Measurements from ENCODE around the gene LYST. TPM values are rescaled to one million over a fixed set of nuclear protein-coding genes. Genes with fewer than 3 reads are reported as not detected.

Gene LYST
- total and polyA plus RNA-seq, 2 of the 8 experiments (the other 6 are each of a cell fraction or from before 2014, with no cell fraction given) = 0.29 to 0.58 TPM

- H3K27ac ChIP-seq (ENCODE audit: low read depth, low read length) = no peak overlapping the region
- CTCF ChIA-PET (ENCODE audit: partially characterized antibody) = interaction anchor here (1.2 kb wide), 1 partner anchor 70 kb away, joined by 4 read pairs; no protein-coding TSS in a partner anchor
Observed at GRCh38 chr1:235901461-235901860, 34.8 kb upstream of the LYST start.

More at GRCh38 chr1:235901461-235901860, 34.8 kb upstream of the LYST start:
- Histone ChIP-seq H2BK12ac (ENCODE audit: low read depth, low read length) (no peak overlapping the region), H3K9me3 (ENCODE audit: insufficient read depth in 2 of 2, low read depth in 1 of 2, low read length in 1 of 2) (no peaks in the 10 kb centered on the region), H2BK15ac (ENCODE audit: low read length) (no peak overlapping the region), H3K23me2 (ENCODE audit: low read depth, low read length) (no peaks in the 10 kb centered on the region; the same call in 1 of the 2 replicates), H3K79me1 (ENCODE audit: low read depth, low read length) (no peaks in the 10 kb centered on the region), H3K9ac (replicated peaks in 1 of 4; ENCODE audit: extremely low read depth in 1 of 4, low read depth in 3 of 4, low read length in 3 of 4) (no peak overlapping the region), H3K4ac (replicated peaks; ENCODE audit: insufficient read length, low read depth, low read length) (no peak overlapping the region), H2BK120ac (replicated peaks; ENCODE audit: low read depth, low read length) (no peak overlapping the region), H3K23ac (ENCODE audit: insufficient read length) (no peak overlapping the region), H2BK5ac (ENCODE audit: low read depth, low read length) (no peak overlapping the region), H2AK5ac (ENCODE audit: low read depth, low read length) (no peak overlapping the region), H3K4me2 (ENCODE audit: insufficient read depth in 1 of 2, low read depth in 2 of 2, low read length in 2 of 2) (no peak overlapping the region), H3K4me1 (replicated peaks in 1 of 4; ENCODE audit: control insufficient read depth in 3 of 4, insufficient read depth in 4 of 4, low read length in 3 of 4) (no peaks in the 10 kb centered on the region), H4K5ac (ENCODE audit: insufficient read length, low read depth, low read length) (no peak overlapping the region), H3K36me3 (ENCODE audit: control insufficient read depth in 2 of 4, insufficient read depth in 4 of 4, low read length in 3 of 4) (no peaks in the 10 kb centered on the region), H4K8ac (ENCODE audit: extremely low read depth, insufficient read depth, low read length) (no peak overlapping the region), H3K27me3 (replicated peaks in 1 of 4; ENCODE audit: control insufficient read depth in 3 of 4, extremely low read depth in 1 of 4, insufficient read depth in 3 of 4, low read length in 3 of 4) (no peaks in the 10 kb centered on the region), H3K14ac (ENCODE audit: insufficient read length) (no peak overlapping the region), H2AFZ (ENCODE audit: low read length) (no peak overlapping the region), H3K4me3 (ENCODE audit: extremely low read depth in 1 of 4, insufficient read depth in 2 of 4, low read depth in 3 of 4, low read length in 4 of 4) (no peak overlapping the region), H3K79me2 (ENCODE audit: control insufficient read depth in 1 of 2, insufficient read depth in 2 of 2, low read length in 2 of 2) (no peaks in the 10 kb centered on the region), H3K18ac (ENCODE audit: extremely low read depth, low read length) (no peak overlapping the region), H4K91ac (replicated peaks; ENCODE audit: insufficient read length, low read length) (no peak overlapping the region), H3K56ac (replicated peaks; ENCODE audit: insufficient read length, low read depth, low read length) (no peak overlapping the region), H2BK20ac (ENCODE audit: low read length) (no peak overlapping the region), H4K20me1 (replicated peaks in 1 of 2; ENCODE audit: control insufficient read depth in 1 of 2, insufficient read depth in 2 of 2, low read length in 2 of 2) (no peaks in the 10 kb centered on the region)
- DNase-seq (ENCODE audit: low read depth in 1 of 2, low spot score in 2 of 2) = no peak
- POLR2A ChIA-PET (ENCODE audit: partially characterized antibody) = no interaction called here
- TF ChIP-seq, protein P1, sequence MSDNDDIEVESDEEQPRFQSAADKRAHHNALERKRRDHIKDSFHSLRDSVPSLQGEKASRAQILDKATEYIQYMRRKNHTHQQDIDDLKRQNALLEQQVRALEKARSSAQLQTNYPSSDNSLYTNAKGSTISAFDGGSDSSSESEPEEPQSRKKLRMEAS (IDR thresholded peaks at IDR 0.05) = no peak
- no peak for TF ChIP-seq CHD2 (IDR thresholded peaks at IDR 0.05; ENCODE audit: low read length)
- TF ChIP-seq KDM4A (IDR thresholded peaks at IDR 0.05; ENCODE audit: low read depth, low read length, severe bottlenecking) = no peak
- TF ChIP-seq GTF2F1 (IDR thresholded peaks at IDR 0.05; ENCODE audit: borderline replicate concordance, low read depth, low read length) = no peak
- TF ChIP-seq TCF12 (IDR thresholded peaks at IDR 0.05; ENCODE audit: low read depth, low read length) = no peak
- WGBS, 2 experiments (ENCODE audit: extremely low coverage in 1 of 2, insufficient coverage in 1 of 2, insufficient read length in 1 of 2, insufficient replicate concordance in 2 of 2, low coverage in 1 of 2, low lambda C conversion rate in 2 of 2, missing lambda C conversion rate in 1 of 2) = 84% methylated on average over 2 of the region's 2 CpGs; no CpG with 5 or more reads in 1 of the 2 experiments
- FAIRE-seq = no peak

Data from H1 (cell line).